Fibroblast of mammary gland (primary cell): ENCODE measurements around the gene PLPPR5.

Experiments used
- DNase-seq: peaks from one replicate; pipeline ENCODE4 v3.0.0-alpha.2; 2010; ENCODE audit warnings: low read depth
- H3K4me3 ChIP-seq: 2 replicates; pipeline ENCODE4 v1.5.1; 2011; ENCODE audit warnings: low read depth, mild to moderate bottlenecking, low read length, moderate library complexity; ENCODE audit not compliant: control insufficient read depth
- CTCF ChIP-seq: conservative IDR thresholded peaks from 2 replicates; pipeline ENCODE4 v1.5.1; 2011; ENCODE audit warnings: low read depth, low read length, inconsistent platforms; ENCODE audit not compliant: control insufficient read depth, insufficient read depth

PLPPR5 gene

DNA sequence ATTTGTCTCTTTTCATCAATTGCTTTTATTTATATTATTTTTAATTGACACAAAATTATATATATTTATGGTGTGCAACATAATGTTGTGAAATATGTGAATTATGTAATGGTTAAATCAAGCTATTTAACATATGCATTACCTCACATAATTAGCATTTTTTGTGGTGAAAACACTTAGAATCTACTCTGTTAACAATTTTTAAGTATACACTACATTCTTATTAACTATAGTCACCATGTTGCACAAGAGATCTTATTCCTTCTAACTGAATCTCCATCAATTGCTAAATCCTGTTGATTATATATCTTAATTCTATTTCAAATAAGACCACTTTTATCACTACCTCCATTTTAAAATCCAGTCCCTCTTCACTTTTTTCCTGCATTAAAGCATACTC lies 42.5 kb downstream of the PLPPR5 start:
- peak; percentile 48 for DNase-seq
- TF ChIP-seq CTCF = no peak
- no peak overlapping the region for H3K4me3 ChIP-seq

DNA sequence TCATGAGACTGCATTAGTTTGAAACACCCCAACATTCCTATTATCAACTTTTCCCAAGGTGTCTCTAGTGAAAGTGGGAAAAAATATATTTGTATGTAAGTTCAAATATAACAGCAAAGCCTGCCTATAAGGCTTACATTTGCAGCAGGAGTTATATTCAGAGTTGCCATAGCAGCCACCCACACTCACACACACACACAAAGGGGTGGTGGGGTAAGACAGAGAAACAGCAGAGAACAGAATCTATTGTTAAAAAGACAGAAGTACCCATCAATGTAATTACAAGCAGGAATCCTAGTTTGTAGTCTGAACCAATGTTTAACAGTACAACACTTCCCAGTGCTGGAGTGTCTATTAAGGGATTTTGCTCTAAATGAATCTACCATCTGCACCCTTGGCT lies 55.0 kb downstream of the PLPPR5 start:
- TF ChIP-seq CTCF = no peak
- H3K4me3 ChIP-seq = no peak overlapping the region
- peak; percentile 31 for DNase-seq

DNA sequence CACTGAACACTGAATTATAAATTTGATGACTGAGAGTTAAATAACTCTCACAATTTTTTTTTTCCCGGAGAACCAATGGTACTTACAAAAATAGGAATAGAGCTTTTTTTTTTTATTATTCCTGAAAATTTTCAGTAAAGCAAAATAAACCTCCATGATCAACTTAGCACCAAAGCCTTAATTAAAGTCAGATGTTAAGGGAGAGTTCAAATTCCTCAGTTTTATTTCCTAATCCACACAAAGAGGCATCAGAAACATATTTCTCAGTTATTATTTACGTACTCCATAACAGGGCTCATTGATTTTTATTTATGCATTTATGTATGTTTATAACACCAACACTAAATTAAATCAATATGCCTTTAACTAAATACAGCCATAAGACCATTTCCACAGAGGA lies 55.5 kb downstream of the PLPPR5 start:
- no peak for TF ChIP-seq CTCF
- no peak overlapping the region for H3K4me3 ChIP-seq
- peak; percentile 31 for DNase-seq

DNA sequence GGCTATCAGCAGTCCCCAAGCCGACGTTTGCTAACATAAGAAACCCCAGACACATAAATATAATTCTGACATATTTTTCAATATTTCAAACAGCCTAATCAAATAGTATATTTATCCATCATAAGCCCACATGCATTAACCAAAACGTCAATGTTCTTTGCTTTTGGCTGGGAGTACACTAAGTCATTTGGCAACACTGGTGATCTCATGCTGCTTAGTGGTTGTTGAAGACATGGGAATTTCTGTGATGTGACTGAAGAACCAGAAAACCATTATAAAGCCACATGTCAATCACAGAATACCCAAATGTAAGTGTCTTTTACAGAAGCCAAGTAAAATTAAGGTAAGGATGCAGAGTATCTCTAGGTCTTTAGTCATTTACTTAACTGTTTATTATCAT lies 57.6 kb downstream of the PLPPR5 start:
- peak; percentile 54 for DNase-seq
- H3K4me3 ChIP-seq = no peak overlapping the region
- TF ChIP-seq CTCF = no peak

DNA sequence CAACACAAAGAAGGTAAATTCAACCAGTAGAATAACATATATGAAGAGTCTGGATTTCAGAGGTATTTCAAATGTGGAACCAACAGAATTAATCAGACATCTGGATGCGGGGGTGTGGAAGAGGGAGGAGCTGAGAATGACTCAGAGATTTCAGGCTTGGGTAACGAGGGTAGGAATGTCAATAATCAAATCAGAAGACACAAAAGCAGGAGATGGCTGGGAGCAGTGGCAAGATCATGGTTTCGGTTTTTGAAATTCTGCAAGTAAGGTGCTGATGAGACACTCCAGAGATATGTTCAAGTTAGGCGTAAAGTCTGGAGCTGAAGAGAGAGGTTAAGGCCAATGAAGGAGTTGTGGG lies 64.0 kb downstream of the PLPPR5 start:
- TF ChIP-seq CTCF = no peak
- peak; percentile 91 for DNase-seq
- peak overlapping the region; percentile 15 for H3K4me3 ChIP-seq

GRCh38 chr1:98940069-98940721 lies 64.5 kb downstream of the PLPPR5 start:
- no peak overlapping the region for H3K4me3 ChIP-seq
- DNase-seq = peak; percentile 24
- no peak for TF ChIP-seq CTCF

DNA sequence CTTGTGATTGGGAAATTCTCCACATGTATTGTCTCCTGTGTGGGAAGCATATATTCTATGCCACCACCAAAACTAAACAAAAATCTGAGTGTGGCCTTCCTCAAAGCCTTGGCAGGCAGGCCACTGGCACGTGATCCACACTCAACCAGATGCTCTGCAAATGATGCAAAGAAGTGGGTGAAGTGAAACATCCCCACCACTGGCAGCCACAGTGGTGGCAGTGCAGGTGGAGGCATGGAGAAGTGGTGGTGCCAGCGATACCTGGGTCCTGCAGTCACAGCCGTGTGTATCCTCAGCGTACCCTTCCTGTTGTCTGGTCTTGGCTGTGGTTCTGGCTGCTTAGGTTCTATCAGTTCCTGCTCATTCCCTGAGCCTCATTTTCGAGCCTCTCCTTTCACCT lies 65.2 kb downstream of the PLPPR5 start:
- DNase-seq = no peak
- TF ChIP-seq CTCF = no peak
- H3K4me3 ChIP-seq = no peak overlapping the region
